HG02840 (cell line): ENCODE measurements around the gene CRIP2.

ENCODE experiments used
- ATAC-seq: cut with Tn5 transposase; IDR thresholded peaks from one replicate; pipeline ENCODE4 v1.9.1; 2021; ENCODE audit warnings: mild to moderate bottlenecking, moderate library complexity, moderate number of reproducible peaks; ENCODE audit not compliant: unreplicated experiment, low FRiP score

The CRIP2 gene

DNA sequence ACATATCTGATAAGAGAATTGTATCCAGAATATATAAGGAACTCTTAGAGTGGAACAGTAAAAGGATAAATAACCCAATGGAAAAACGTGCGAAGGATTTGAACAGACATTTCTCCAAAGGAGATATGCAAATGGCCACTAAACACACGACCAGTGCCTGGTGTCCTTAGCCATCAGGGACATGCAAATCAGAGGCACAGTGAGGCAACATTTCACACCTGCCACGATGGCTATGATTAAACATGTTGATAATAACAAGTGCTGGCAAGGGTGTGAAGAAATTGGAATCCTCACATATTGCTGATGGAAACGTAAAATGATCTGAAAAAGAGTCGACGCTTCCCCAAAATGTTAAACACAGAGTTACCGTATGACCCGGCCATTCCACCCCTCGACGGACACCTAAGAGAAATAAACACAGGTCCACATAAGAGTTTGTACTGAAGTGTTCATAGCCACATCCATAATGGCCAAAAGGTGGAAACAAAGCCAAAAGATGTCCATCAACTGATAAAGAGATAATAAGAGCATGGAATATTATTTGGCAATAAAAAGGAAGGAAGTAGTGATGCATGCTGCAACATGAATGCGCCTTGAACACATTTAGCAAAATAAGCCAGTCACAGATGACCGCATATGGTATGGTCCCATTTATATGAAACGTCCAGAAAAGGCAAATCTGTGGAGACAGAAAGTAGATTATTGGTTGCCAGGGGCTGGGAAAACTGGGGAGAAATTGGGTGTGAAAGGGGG lies 45.5 kb downstream of the CRIP2 start:
- no peak for ATAC-seq

- no peak for ATAC-seq
Observed at GRCh38 chr14:105525326-105525725, 50.7 kb downstream of the CRIP2 start.

- ATAC-seq = no peak
Observed at GRCh38 chr14:105525861-105526775, 51.5 kb downstream of the CRIP2 start, which contains the start of gene TMEM121. TSS of gene TMEM121 (plus strand) at chr14:105526583. CDS start at chr14:105528835, 2,252 bp downstream.

GRCh38 chr14:105526776-105527380 lies 52.3 kb downstream of the CRIP2 start:
- no peak for ATAC-seq

GRCh38 chr14:105527381-105527825 lies 52.8 kb downstream of the CRIP2 start:
- no peak for ATAC-seq

GRCh38 chr14:105527826-105528585 lies 53.4 kb downstream of the CRIP2 start:
- ATAC-seq = no peak

- no peak for ATAC-seq
Observed at GRCh38 chr14:105528586-105529318, 54.1 kb downstream of the CRIP2 start.

DNA sequence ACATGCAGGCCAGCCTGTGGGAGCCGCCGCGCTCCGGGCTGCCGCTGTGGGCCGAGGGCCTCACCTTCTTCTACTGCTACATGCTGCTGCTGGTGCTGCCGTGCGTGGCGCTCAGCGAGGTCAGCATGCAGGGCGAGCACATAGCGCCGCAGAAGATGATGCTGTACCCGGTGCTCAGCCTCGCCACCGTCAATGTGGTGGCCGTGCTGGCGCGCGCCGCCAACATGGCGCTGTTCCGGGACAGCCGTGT lies 54.6 kb downstream of the CRIP2 start:
- no peak for ATAC-seq
